ENCODE results near the gene RILPL2. TPM values are rescaled to one million over a fixed set of nuclear protein-coding genes. Genes with fewer than 3 reads are reported as not detected.
"Not testable (repeated sequence)": the region's sequence is repeated elsewhere in the genome, so short reads cannot be mapped to it uniquely, and the experiment has no call there.

The RILPL2 gene
- total and polyA plus RNA-seq, 10 donors = 10.8 to 18.0 (median 13.5) TPM

DNA sequence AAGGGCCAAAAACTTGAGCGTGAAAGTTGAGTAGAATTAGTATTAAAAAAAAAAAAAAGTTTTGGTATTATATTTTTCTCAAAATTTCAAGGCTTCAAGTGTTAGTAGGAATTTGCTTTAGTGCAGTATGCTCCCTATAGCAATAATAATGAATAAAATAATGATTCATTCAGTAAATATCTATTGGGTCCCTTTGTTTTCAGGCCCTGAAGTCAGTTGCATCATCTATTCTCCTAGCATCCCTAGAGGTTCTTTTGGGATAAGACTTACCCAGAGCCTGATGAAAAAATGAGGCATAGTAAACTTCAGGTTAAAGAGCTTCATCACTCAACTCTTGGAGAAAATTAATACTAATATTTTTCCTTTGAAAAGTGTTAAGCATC lies 51.5 kb downstream of the RILPL2 start:
- Histone ChIP-seq H3K27ac (peak overlapping the region in 4 of 8 donors; percentile 76 to 91 (median 88)), H3K4me3 (peak overlapping the region in 7 of 8 donors; percentile 73 to 98 (median 86))
- intact Hi-C loops (cut with DNase I; ENCODE audit: low total_unique reads) = no loop called here

DNA sequence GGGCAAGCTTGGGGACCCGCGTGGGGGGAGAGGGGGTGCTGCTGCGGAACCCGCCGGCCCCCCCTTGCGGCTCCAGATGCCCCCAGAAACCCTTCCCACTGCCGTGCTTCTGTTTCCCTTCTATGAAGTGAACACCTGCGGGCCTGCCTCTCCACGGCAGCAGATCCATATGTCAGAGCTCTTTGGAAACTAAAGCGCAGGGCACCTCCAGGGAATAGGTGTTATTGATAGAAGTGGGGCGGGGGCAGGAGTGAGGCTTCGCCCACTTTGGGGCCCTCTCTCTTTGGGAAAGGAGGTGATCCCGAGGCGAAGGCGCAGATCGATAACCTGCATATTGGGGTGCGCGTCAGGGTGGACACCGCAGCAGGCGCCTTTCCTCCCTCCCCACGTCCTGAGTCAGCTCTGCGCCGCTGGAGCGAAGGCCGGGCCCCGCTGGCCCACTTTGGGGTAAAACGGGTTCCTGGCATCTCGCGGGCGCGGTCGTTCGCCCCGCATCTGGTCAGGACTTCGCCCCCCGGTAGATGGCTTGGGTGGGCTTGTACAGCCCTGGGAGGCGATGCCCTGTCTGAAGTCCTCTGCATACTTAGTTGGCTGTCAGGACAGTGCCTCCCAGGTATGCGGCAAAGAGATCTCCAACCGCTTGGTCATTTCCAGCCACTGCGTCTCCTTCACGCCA lies 52.0 kb downstream of the RILPL2 start:
- Histone ChIP-seq H3K27ac (peak overlapping the region; percentile 27 to 91 (median 82)), H3K4me1 (peaks cover 9 to 50% (median 36%) of the 10 kb centered on the region in 6 donors), H3K36me3 (no peaks in the 10 kb centered on the region), H3K9me3 (no peaks in the 10 kb centered on the region), H3K4me3 (peak overlapping the region; percentile 70 to 98 (median 86)), H3K27me3 (replicated peaks in 1 of 7) (no peaks in the 10 kb centered on the region)
- 3 to 5% (median 3%) methylated on average over 21 to 41 of the region's 41 CpGs for WGBS, 5 donors
- intact Hi-C loops (cut with DNase I; ENCODE audit: low total_unique reads) = no loop called here
- TF ChIP-seq POLR2AphosphoS5 (IDR thresholded peaks at IDR 0.05) (no peak), POLR2A (IDR thresholded peaks at IDR 0.05) (no peak)
- TF ChIP-seq, protein P1, sequence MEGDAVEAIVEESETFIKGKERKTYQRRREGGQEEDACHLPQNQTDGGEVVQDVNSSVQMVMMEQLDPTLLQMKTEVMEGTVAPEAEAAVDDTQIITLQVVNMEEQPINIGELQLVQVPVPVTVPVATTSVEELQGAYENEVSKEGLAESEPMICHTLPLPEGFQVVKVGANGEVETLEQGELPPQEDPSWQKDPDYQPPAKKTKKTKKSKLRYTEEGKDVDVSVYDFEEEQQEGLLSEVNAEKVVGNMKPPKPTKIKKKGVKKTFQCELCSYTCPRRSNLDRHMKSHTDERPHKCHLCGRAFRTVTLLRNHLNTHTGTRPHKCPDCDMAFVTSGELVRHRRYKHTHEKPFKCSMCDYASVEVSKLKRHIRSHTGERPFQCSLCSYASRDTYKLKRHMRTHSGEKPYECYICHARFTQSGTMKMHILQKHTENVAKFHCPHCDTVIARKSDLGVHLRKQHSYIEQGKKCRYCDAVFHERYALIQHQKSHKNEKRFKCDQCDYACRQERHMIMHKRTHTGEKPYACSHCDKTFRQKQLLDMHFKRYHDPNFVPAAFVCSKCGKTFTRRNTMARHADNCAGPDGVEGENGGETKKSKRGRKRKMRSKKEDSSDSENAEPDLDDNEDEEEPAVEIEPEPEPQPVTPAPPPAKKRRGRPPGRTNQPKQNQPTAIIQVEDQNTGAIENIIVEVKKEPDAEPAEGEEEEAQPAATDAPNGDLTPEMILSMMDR (IDR thresholded peaks at IDR 0.05 in 8 of 11, conservative IDR thresholded peaks at IDR 0.05 in 3 of 11) = no peak
- DNase-seq = peak; percentile 88

More for the DNA sequence above, 51.5 kb downstream of the RILPL2 start:
- Histone ChIP-seq H3K4me1 (peaks cover 11 to 55% (median 40%) of the 10 kb centered on the region in 6 donors), H3K9me3 (no peaks in the 10 kb centered on the region), H3K27me3 (replicated peaks in 1 of 7) (no peaks in the 10 kb centered on the region), H3K36me3 (no peaks in the 10 kb centered on the region)
- TF ChIP-seq POLR2AphosphoS5 (IDR thresholded peaks at IDR 0.05) (no peak), POLR2A (IDR thresholded peaks at IDR 0.05) (no peak)
- TF ChIP-seq, protein P1 (IDR thresholded peaks at IDR 0.05 in 8 of 11, conservative IDR thresholded peaks at IDR 0.05 in 3 of 11) = no peak
- 28 to 55% (median 38%) methylated on average over 1 of the region's 1 CpG for WGBS, 5 donors
- no peak for DNase-seq

DNA sequence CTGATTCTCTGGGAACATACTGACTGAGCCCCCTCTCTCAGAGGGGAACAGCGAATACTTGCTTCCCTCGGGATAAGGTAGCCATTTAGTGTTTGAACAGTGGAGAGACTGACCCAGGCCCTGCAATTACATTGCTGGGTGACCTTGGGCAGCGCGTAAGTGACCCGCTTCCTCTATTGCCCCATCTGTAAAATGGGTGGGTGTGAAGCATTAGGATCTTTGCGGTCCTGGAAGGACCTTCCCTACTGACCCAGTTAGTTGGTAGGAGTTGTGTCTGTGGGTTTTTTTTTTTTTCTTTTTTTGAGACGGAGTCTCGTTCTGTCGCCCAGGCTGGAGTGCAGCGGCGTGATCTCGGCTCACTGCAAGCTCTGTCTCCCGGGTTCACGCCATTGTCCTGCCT lies 53.8 kb downstream of the RILPL2 start:
- no peaks in the 10 kb centered on the region for H3K27me3 ChIP-seq (replicated peaks in 1 of 7)
- peak overlapping the region in 1 of 8 donors; percentile 13 for H3K27ac ChIP-seq
- H3K9me3 ChIP-seq = no peaks in the 10 kb centered on the region
- TF ChIP-seq POLR2AphosphoS5 (IDR thresholded peaks at IDR 0.05) (no peak), POLR2A (IDR thresholded peaks at IDR 0.05) (no peak)
- TF ChIP-seq, protein P1 (IDR thresholded peaks at IDR 0.05 in 8 of 11, conservative IDR thresholded peaks at IDR 0.05 in 3 of 11) = no peak
- intact Hi-C loops (cut with DNase I; ENCODE audit: low total_unique reads) = no loop called here
- no peaks in the 10 kb centered on the region for H3K36me3 ChIP-seq
- 91 to 98% (median 94%) methylated on average over 11 to 14 of the region's 14 CpGs for WGBS, 5 donors
- peaks cover 5 to 42% (median 28%) of the 10 kb centered on the region in 6 donors for H3K4me1 ChIP-seq
- no peak for DNase-seq
- H3K4me3 ChIP-seq = no peak overlapping the region

GRCh38 chr12:123379391-123379790 lies 57.1 kb downstream of the RILPL2 start:
- WGBS, 5 donors = 91 to 94% (median 93%) methylated on average over 5 of the region's 5 CpGs
- Histone ChIP-seq H3K4me1 (peaks cover 0 to 15% (median 8%) of the 10 kb centered on the region in 6 donors), H3K27me3 (replicated peaks in 1 of 7) (no peaks in the 10 kb centered on the region), H3K36me3 (no peaks in the 10 kb centered on the region), H3K4me3 (no peak overlapping the region), H3K27ac (no peak overlapping the region), H3K9me3 (no peaks in the 10 kb centered on the region)
- no peak for DNase-seq
- TF ChIP-seq, protein P1 (IDR thresholded peaks at IDR 0.05 in 8 of 11, conservative IDR thresholded peaks at IDR 0.05 in 3 of 11) = no peak
- TF ChIP-seq POLR2A (IDR thresholded peaks at IDR 0.05) (no peak), POLR2AphosphoS5 (IDR thresholded peaks at IDR 0.05) (no peak)
- intact Hi-C loops (cut with DNase I; ENCODE audit: low total_unique reads) = no loop called here

GRCh38 chr12:123372415-123372814 lies 64.1 kb downstream of the RILPL2 start:
- intact Hi-C loops (cut with DNase I; ENCODE audit: low total_unique reads); H3K36me3 ChIP-seq; H3K9me3 ChIP-seq; H3K27me3 ChIP-seq (replicated peaks in 1 of 7); DNase-seq; H3K4me1 ChIP-seq; H3K27ac ChIP-seq; H3K4me3 ChIP-seq: not testable (repeated sequence)
- WGBS, 5 donors = 80 to 91% (median 84%) methylated on average over 5 of the region's 5 CpGs

DNA sequence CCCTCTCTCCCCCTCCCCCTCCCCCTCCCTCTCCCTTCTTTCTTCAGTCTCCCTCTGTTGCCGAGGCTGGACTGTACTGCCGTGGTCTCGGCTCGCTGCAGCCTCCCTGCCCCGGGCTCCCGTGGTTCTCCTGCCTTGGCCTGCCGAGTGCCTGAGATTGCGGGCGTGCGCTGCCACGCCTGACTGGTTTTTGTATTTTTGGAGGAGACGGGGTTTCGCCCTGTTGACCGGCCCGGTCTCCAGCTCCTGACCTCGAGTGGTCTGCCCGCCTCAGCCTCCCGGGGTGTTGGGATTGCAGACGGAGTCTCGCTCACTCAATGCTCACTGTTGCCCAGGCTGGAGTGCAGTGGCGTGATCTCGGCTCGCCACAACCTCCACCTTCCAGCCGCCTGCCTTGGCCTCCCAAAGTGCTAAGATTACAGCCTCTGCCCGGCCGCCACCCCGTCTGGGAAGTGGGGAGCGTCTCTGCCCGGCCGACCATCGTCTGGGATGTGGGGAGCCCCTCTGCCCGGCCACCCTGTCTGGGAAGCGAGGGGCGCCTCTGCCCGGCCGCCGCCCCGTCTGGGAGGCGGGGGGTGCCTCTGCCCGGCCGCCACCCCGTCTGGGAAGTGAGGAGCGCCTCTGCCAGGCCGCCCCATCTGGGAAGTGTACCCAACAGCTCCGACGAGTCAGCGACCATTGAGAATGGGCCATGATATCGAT lies 64.7 kb downstream of the RILPL2 start:
- intact Hi-C loops (cut with DNase I; ENCODE audit: low total_unique reads); H3K4me3 ChIP-seq; H3K4me1 ChIP-seq; H3K27me3 ChIP-seq (replicated peaks in 1 of 7); H3K27ac ChIP-seq; H3K36me3 ChIP-seq; H3K9me3 ChIP-seq: not testable (repeated sequence)
- 92 to 96% (median 94%) methylated on average over 41 to 48 of the region's 48 CpGs for WGBS, 5 donors
- DNase-seq = peak; percentile 50

All from spleen (tissue), 11 donors.